Activated CD8-positive, alpha-beta memory T cell treated with anti-CD3 and anti-CD28 coated beads, Interleukin-2, amount 50 U/mL, for 1 hour (primary cell): ENCODE measurements around the gene PAX5.

ENCODE experiments used
- DNase-seq: peaks from one replicate; pipeline ENCODE4 v3.0.0-alpha.2; 2020; ENCODE audit errors: extremely low read depth

The PAX5 gene

DNA sequence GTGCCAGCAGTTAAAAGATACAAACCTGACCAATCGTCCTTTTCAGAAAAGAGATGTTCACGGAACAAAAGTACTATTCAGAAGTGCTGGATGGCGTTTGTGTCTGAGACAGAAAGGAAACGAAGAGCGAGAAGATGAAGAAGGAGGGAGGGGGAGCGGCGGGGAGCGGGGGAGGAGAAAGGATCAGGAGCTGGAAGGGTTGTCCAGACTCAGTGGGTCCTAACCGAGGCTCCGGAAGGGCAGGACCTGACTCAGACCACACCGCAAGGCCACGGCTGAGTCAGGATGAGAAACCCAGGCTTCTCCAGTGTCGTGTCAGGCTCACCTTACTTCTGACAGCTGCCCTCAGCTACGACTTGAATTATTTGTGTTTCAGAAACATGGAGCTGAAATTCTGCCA, 46.2 kb downstream of the PAX5 start:
- no peak for DNase-seq

DNA sequence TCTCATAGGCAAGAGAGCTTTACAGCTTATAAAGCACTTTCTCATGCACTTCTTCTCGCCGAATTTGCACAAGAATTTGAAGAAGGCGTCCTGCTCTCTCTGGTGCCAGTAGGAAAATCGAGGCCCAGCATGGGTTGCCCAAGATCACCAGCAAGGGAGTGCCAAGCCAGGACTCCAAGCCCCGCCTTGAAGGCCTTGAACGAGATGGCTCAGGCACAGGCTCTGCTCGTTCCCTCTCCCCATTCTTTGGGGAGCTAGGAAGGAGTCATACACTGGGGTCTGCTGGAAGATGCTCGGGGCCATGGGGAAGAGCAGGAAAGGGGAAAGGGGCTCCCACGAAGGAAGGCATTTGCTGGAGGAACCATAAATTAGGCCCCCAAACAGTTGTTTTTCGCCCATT, 46.7 kb downstream of the PAX5 start:
- no peak for DNase-seq

DNA sequence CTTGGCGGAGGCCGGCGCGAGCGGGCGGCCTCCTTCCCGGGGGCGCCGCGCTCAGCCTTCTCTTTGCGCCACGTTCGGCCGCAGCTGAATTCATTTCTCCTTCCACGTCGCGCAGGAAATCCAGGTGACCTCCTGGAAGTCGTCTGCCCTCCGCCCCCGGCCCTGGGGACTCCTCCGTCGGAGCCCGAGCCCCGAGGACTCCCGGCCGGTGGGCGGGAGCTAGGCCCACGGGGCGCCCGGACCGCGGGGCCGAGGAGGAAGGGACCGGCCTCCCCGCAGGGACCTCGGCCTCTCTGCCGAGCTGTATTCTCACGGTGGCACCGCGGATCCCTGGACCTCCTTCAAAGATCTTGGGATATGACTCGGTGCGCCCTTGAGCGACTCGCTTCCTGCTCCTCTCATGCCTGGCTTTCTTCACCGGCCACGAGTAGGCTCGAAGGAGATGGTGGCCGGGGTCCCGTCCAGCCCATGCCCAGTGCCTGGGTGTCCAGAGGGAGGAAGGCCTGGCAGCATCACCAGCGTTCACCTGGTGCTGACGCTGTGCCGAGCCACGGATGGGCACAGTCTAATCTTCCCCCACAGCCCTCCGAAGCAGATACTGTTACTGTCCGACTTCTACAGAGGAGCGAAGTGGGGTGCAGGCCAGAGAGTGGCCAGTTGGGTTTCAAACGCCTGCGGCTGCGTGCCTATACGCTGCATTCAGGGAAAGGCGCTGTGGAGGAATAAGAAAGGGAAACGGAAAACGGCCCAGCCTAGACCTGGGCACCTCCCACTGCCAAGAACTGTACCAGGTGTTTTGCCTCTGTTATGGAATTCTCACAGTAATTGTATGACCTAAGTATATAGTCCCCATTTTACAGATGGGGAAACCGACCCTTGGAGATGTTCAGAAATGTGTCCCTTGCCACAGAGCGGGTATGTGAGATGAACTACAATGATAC, 47.3 kb downstream of the PAX5 start:
- DNase-seq: no peak

DNA sequence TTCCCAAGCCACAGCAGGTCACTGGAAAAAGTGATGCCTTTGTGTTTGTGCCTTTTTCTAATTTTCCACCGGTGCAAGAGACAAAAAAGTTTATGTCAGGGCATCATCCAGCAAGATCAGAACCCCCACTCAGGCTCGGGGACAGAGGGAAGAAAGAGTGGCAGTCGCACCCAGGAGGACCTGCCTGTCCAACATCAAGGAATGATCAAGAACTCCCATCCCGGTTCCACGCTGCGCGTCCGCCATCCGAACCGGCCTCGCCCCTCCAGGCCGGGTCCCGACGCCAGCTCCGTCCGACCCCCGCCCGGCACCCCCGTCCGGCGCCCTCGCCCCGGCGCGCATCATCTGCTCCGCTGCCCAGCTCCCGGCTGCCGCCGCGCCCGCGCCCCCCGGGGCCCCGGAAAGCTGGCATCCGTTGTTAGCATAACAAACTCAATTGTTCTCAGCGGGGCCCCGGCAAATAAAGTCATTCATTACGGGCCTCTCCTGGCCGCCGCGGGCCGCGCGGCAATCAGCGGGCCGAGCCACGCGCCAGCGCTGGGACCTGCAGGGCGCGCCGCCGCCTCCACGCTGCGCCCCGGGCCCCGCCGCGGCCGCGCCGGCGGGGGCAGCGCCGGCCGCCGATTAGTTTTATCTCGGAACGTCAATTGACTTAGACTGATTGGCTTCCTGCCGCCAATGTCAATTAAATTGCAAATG, 48.1 kb downstream of the PAX5 start:
- no peak for DNase-seq

DNA sequence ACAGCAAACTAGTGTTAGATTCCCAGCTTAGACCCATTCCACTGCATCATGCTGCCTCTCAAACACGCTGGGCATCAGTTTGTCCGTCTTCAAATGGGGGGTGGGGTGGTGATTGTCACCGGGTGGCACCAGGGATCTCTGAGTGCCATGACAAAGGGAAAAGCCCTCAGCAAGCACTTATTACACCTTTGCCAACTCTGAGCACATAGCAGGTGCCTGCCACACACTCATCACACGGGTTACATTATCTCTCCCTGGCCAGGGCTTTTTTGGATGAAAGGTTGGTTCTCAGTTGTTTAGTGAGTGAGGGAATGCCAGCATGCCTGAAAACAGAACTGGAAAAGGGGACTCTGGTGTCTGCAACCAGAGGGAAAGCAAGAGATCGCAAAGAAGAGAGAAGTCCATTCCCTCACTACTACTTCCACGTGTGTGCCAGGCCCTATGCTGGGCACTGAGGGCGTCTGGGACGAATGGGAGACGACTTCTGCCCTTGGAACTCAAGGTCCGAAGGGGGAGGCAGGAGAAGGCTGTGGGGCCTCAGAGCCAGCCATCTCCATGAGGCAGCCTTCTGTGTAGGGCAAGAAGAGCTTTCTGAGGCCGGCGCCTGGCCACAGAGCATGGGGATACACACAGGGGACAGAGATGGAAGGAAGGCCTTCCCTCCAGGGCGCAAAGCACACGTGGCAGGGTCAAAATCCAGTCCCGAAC, 48.9 kb downstream of the PAX5 start:
- no peak for DNase-seq

DNA sequence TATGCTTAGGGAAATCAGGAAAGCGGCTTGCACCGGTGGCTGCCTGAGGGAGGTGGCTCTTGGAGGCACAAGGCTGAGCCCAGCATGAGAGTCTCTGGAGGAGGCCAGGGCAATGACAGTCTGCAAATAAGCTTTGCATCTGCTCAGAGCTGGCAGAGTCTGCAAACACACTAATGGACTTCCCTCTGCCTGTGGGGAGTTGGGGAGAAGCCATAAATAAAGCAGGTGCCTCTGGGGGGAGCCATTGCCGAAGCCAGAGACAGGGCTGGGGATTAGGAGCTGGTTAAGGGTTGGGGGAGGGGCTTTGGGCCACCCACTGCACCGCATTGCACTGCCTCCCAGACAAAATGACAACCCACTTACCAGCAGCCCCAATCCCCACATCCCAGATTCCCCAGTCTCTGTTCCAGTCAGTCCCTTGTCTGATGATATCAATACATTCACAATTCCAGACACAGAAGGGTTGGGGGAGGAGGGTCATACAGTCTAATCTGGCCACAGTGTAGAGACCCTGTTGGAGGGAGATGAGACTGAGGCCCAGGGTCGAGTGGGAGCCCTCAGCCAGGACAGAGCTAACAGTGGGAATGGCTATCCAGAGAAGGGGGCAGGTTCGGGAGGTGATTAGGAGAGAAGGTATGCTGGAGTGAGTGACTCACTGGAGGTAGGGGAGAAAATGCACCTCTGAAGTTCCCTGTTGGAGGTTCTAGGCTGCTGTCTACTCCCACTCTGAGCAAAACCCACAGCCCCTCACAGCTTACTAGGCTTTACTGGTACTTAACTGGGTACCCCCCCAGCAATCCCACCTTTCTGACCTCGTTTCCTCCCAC, 53.7 kb downstream of the PAX5 start:
- no peak for DNase-seq

DNA sequence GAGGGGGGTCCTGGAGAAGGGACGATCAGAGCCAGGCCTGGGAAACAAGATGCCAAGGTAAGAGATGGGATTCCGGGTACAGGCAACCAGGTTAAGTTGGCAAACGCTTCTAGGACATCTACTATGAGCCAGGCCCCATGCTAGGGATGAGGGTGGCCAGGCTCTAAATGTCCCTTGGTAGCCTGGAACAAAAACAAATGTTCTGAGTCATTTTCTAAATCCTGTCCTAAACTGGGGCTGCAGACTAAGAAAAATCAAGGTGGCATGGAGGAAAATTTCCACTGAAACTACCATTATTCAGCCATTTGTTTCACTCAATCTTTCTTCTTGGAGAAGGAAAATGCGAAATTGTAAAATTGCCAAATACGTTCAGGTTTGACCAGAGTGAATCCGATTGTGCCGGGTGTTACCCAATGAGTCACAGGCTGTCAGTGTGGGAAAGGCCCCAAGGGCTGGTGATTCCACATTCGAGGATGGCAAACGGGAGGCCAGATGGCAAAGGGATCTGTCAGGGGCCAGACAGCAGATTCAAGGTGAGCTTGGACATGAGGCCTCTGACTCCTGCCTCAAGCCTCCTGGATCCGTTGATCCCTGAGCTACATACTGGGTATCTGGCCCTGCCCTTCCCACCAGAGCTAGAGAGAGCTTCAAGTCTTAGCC, 57.6 kb downstream of the PAX5 start:
- DNase-seq: no peak

DNA sequence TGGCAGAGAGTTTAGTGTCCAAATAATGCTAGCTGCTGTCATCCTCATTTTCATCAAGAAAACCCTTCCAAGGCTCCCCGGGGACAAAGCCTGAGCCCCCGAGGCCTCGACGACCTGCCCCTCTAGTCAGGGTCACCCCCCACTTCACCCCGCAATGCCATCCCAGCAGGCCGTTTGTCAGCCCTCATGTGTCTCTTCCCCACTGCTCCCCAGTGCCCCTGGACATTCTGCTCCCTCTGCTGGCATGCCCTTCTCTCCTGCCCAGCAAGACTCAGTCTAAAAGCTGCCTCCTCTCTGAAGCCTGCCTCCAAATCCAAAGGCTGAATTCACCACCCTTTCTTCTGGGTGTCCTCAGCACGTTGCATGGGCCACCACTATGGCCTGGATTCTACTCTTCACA, 59.3 kb downstream of the PAX5 start:
- DNase-seq: no peak

DNA sequence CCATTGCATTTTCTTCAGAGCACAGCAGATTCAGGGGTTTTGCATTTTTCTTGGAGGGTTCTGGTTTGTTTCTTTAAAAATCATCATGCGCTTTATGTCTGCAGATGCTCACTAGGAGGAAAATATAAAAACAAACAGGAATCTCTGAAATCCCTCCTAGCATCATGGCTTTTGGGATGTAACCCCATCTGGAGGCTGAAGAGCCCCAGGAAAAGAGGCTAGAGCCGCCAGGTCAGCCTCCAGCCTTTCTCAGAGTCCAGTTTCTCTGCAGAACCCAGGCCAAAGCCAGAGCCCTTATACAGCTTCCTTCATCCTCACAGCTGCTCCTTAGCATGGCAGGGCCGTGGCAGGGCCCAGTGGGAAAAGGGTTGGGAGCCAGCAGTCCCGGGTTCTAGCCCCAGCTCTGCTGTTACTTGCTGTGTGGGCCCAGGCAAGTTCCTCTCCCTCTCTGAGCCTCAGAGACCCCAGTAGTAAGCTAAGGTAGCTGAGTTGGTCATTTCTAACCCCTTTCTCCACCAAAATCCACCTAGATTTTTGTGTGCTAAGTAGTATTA, 62.1 kb downstream of the PAX5 start:
- no peak for DNase-seq

DNA sequence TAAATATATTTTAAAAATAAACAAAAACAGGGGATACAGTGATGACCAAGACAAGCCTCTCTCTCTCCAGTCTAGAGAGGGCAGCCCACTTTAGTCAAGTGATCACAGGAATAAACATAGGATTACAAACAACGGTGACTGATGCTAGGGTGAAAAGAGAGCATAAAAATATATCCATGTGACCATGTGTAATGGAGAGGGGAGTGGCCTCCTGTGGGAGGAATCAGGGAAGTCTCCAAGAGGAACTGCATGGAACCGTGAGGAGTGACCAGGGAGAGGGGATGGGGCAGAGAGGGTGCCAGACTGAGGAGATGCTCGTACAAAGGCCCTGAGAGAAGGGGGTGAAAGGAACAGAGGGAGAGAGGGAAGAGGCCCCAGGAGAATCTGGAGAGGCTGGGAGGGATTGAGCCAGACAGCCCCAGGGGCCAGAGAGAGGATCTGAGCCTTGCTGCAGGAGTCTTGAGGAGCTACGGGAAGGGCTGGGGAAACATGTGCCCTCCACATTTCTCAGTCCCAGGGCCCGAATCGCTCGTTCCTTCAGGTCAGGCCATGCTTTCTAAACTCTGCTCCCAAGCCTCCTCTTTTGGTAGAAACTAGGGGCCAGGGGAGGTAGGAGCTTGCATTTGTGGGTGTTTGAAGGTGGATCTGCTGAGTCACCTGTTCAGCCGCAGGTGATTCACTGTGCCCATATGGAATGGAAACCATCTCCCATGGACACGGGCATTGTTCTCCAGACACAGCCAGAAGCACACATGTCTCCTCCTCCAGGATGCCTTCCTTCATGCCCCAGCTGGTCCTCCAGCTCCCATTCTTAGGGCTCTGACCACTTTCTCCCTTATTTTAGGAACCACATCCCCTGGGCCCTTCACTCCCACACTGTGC, 63.8 kb downstream of the PAX5 start:
- no peak for DNase-seq

DNA sequence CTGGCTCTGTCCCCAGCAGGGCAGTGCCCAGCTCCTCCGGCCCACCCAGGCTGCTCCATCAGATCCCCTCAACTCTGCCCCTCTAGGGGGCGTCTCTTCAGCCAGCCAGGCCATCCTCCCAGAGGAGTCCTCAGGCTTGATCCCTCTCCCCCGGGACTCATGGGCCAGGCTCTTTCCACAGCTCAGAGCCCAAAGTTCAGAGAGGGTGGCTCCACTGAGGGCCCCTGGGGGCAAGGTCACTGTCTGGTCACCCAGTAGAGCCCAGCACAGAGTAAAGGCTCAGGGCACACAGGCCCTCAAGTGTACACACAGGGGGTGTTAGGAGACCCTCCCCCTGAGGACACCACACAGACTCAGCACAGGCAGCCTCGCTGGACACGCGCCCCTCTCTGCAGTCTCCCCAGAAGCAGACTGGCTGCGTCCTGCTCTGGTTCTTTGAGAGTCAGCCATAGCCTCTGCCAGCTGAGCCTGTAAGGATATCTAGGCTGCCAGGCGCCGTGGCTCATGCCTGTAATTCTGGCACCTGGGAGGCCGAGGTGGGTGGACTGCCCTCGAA, 64.8 kb downstream of the PAX5 start:
- DNase-seq: no peak

DNA sequence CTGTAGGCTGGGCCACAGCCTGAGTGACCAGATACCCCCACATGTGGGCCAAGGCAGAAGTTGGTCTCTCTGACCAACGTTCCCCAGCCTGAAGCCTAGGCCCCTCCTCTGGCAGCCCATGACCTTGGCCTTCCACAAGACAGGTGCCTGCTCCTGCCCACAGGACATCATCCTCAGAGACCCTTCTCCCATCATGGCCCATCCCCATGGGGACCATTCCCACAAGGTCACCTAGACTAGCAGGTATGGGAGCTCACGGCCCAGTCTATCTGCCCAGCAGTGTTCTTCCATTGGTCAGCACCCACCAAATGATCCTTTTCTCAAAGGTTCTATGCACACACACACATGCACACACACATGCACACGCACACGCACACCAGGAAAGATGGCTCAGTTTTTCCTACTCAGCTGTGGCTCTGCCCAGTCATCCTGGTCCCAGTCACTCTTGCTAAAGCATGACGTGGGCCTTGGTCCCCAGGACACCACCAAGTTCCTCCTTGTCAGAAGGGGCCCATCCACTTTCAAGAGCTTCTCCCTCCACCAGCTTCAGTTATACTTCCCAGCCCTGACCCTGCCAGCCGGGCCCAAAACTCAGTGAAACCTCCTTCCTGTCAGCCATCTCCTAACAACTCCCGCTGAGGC, 65.4 kb downstream of the PAX5 start:
- no peak for DNase-seq

DNA sequence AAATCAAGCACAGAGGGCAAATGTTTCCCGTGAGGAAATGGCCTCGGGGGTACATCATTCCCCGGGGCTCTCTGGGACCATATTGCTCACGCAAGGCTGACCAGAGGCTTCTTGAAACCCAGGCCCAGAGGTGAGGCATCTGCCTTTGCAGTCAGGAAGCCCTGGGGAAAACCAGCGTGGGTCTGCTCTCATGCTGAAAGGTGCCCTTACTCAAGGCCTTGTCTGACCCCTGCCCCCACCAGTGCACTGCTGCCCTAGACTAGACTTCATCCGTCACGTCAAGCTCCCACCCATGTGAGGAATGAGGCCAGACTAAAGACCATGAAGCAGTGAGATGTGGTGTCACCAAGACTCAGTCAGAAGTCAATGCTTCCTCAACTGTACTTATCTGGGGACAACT, 66.1 kb downstream of the PAX5 start:
- DNase-seq: no peak

DNA sequence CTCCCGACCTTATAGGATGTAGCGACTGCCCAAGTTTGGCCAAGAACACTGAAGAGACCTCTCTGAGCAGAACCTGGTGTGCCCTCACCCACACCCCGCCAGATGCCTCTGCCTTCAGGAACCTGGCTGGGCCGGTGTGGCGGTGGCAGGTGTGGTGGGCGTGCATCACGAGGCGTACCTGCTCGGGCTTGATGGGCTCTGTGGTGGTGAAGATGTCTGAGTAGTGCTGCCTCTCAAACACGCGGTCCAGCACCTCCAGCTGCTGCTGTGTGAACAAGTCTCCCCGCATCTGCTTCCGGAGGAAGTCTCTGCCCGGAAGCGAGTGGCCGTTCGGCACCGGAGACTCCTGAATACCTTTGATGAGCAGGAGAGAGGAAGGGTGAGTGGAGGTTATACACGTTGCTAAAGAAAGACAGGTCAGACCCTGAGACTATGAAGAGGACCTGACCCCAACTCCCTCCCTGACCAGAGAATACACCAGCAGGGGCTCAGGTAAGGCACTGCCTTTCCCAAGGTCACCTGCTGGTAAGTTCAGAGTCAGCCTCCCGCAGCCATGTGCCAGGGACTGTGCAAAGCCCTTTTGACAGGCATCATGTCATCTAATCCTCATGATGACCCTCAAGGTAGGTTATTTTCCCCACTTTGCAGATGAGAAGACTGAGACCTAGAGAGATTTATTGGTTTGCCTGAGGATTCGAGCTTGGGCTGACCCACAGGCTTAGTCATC, 67.5 kb downstream of the PAX5 start:
- DNase-seq: no peak

DNA sequence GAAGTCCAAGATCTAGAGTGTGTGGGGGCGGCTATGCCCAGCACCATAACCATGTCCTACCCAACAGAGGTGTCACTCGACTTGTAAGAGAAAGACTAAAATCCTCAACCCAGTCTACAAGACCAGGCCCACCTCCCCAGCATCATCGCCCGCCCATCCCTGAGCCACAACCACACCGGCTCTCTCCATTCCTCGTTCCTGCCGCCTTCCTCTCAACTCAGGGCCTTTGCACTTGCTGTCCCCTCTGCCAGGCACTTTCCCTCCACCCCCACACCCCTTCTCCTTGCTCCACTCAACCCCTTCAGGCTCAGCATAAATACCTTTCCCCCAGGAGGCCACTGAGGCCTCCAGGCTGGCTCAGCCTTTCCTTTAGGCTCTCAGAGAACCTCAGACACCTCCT, 69.3 kb downstream of the PAX5 start:
- DNase-seq: no peak

DNA sequence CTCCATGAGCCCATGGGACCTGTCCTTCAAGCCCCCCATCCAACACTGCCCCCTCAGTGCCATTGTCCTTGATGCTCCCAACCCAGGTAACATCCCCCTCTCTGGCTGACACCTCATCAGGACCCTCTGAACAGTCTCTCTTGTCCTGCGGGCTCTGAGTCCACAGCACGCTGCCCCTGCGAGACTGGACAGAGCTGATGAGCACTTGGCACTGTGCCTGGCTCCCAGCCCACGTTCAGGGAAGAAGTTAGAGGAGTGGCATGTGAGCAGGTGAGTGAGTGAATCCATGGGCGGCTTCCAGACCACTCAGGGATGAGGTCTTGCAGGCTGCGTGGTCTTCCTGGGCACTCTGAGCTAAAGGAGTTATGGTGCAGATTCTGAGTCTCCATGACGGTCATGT, 70.7 kb downstream of the PAX5 start:
- DNase-seq: no peak

DNA sequence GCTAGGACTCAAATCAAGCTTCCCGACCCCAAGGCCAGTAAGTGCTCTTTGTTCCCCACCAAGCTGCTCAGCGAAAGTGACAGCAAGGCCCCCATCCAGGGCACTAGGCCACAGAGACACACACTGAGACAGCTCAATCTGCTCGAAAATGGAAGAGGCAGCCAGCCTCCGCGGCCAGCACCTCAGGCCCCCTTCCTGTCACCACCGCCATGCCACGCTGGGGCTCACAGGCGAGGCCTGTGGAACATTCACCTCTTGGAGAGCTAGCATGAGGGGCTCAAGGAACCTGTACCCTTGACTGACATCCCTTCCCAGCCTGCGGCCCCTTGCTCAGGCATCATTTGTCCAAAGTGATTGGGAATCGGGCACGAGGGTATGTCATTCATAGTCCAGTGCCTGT, 71.4 kb downstream of the PAX5 start:
- DNase-seq: no peak

DNA sequence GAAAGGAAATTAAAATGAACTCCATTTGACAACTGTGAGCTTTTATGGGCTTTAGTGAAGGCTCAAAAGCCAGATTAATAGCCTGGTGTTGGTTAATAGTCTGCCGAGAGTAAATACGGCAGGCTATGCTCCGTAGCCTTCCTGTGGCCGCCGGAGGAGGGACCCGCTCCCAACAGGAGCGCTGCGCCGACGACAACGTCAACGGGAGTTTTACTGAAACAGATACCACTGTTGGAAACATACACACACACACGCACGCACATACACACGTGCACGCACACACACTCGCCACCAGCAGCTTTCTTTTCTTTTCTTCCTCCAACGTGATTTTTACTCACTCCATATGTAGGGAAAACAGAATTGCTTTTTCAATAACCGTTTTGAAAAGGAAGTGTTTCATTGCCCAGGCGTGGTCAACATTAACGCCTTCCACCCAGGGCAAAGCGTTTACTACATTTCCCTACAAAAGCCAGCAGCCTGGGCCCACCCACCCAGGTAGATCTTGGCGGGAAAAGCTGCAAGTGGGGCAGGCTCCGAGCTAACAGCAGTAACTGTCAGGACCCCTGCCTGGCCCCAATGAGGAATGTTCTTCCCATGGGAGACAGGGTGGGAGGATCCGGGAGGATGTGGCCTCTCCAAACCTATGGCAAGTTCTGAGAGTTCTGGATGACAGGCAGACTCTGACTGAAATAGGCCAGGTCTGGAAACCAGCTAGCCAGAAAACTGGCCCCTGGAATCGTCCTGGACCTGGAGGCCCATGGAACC, 72.3 kb downstream of the PAX5 start:
- DNase-seq: no peak
